ENCODE results near the gene MAPK12. TPM values are rescaled to one million over a fixed set of nuclear protein-coding genes. Genes with fewer than 3 reads are reported as not detected.

MAPK12 gene
- total RNA-seq, 1 donor from 2014 or later: 88.5 TPM

GRCh38 chr22:50215297-50216054 is 46.0 kb downstream of the MAPK12 start:
- H3K9me3 Mint-ChIP-seq (ENCODE audit: unreplicated experiment): peaks cover 10% of the 10 kb centered on the region
- DNase-seq: no peak
- H3K27me3 Mint-ChIP-seq (ENCODE audit: unreplicated experiment): peaks cover 20% of the 10 kb centered on the region
- H3K27ac Mint-ChIP-seq (ENCODE audit: unreplicated experiment): no peak overlapping the region
- H3K36me3 Mint-ChIP-seq (ENCODE audit: unreplicated experiment): peaks cover 18% of the 10 kb centered on the region
- TF ChIP-seq CTCF (IDR thresholded peaks at IDR 0.05; ENCODE audit: partially characterized antibody, unreplicated experiment): no peak
- no peaks in the 10 kb centered on the region for H3K4me1 Mint-ChIP-seq (ENCODE audit: low read depth, unreplicated experiment)
- no peak overlapping the region for H3K4me3 Mint-ChIP-seq (ENCODE audit: unreplicated experiment)

DNA sequence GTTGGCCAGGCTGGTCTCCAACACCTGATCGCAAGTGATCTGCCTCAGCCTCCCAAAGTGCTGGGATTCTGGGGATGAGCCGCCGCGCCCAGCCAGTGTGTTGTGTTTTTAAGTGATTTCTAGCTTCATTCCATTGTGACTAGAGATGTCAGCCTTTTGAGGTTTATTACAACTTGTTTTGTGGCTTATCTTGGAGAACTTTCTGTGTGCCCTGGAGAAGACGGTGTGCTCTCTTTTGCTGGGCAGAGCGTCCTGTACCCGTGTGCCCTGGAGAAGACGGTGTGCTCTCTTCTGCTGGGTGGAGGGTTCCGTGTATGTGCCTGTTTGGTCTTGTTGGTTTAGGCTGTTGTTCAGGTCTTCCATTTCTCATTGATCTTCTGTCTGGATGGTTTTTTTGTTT is 48.2 kb downstream of the MAPK12 start:
- no peak for DNase-seq
- no peak for TF ChIP-seq CTCF (IDR thresholded peaks at IDR 0.05; ENCODE audit: partially characterized antibody, unreplicated experiment)
- Mint-ChIP-seq H3K4me1 (ENCODE audit: low read depth, unreplicated experiment) (peaks cover 3% of the 10 kb centered on the region), H3K4me3 (ENCODE audit: unreplicated experiment) (peak overlapping the region; percentile 30), H3K9me3 (ENCODE audit: unreplicated experiment) (peaks cover 10% of the 10 kb centered on the region), H3K36me3 (ENCODE audit: unreplicated experiment) (peaks cover 22% of the 10 kb centered on the region), H3K27ac (ENCODE audit: unreplicated experiment) (no peak overlapping the region), H3K27me3 (ENCODE audit: unreplicated experiment) (peaks cover 20% of the 10 kb centered on the region)

DNA sequence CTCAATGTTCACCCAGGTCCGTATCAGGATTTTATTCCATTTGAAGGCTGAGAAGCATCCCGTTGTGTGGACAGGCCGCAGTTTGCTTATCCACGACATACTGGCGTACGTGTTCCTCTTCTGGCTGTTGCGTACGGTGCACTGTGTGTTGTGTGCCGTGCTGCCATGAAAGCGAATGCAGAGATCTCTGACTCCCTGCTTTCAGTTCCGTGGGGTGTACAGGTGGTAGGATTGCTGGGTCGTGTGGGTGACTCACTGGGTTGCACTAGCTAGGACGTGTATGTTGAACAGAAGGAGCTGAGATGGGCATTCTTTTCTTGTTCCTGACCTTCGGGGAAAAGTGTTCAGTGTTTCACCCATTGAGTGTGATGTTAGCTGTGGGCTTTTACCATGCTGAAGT is 50.3 kb downstream of the MAPK12 start:
- H3K9me3 Mint-ChIP-seq (ENCODE audit: unreplicated experiment): peaks cover 10% of the 10 kb centered on the region
- H3K27me3 Mint-ChIP-seq (ENCODE audit: unreplicated experiment): peaks cover 18% of the 10 kb centered on the region
- DNase-seq: no peak
- no peak for TF ChIP-seq CTCF (IDR thresholded peaks at IDR 0.05; ENCODE audit: partially characterized antibody, unreplicated experiment)
- peaks cover 22% of the 10 kb centered on the region for H3K36me3 Mint-ChIP-seq (ENCODE audit: unreplicated experiment)
- peaks cover 7% of the 10 kb centered on the region for H3K4me1 Mint-ChIP-seq (ENCODE audit: low read depth, unreplicated experiment)
- H3K27ac Mint-ChIP-seq (ENCODE audit: unreplicated experiment): peak overlapping the region; percentile 46
- H3K4me3 Mint-ChIP-seq (ENCODE audit: unreplicated experiment): no peak overlapping the region

DNA sequence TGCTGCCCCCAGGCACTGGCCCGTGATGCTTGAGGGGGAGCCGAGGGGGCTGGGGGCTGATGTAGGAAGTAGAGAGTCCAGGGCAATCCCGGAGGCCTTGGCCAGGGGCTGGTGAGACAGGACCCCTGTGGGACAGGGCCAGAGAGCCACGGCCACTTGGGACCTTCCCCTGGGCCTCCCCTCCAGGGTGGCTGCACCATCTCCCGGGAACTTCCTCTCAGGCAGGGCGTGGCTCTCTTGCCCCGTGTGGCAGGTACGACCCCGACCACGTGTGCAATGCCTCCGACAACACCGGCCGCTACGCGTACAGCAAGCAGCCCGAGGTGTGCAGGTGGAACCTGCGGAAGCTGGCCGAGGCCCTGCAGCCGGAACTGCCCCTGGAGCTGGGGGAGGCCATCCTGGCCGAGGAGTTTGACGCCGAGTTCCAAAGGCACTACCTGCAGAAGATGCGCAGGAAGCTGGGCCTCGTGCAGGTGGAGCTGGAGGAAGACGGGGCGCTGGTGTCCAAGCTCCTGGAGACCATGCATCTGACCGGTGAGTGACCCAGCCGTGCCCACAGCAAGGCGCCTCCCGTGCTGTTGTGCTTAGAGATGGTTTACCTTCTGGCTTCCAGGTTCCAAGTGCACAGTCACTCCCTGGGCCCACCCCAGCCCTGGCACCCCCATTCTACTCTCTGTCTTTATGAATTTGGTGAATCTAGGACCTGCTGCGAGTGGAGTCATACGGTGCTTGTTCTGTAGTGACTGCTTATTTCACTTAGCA is 50.9 kb downstream of the MAPK12 start:
- TF ChIP-seq CTCF (IDR thresholded peaks at IDR 0.05; ENCODE audit: partially characterized antibody, unreplicated experiment): no peak
- peaks cover 7% of the 10 kb centered on the region for H3K4me1 Mint-ChIP-seq (ENCODE audit: low read depth, unreplicated experiment)
- DNase-seq: no peak
- H3K27ac Mint-ChIP-seq (ENCODE audit: unreplicated experiment): no peak overlapping the region
- peaks cover 15% of the 10 kb centered on the region for H3K27me3 Mint-ChIP-seq (ENCODE audit: unreplicated experiment)
- peaks cover 8% of the 10 kb centered on the region for H3K9me3 Mint-ChIP-seq (ENCODE audit: unreplicated experiment)
- H3K4me3 Mint-ChIP-seq (ENCODE audit: unreplicated experiment): no peak overlapping the region
- H3K36me3 Mint-ChIP-seq (ENCODE audit: unreplicated experiment): peaks cover 22% of the 10 kb centered on the region

GRCh38 chr22:50209893-50210292 is 51.6 kb downstream of the MAPK12 start:
- Mint-ChIP-seq H3K9me3 (ENCODE audit: unreplicated experiment) (peaks cover 10% of the 10 kb centered on the region), H3K27ac (ENCODE audit: unreplicated experiment) (no peak overlapping the region), H3K36me3 (ENCODE audit: unreplicated experiment) (peaks cover 21% of the 10 kb centered on the region), H3K4me3 (ENCODE audit: unreplicated experiment) (peak overlapping the region; percentile 25), H3K4me1 (ENCODE audit: low read depth, unreplicated experiment) (peaks cover 7% of the 10 kb centered on the region), H3K27me3 (ENCODE audit: unreplicated experiment) (peaks cover 11% of the 10 kb centered on the region)
- TF ChIP-seq CTCF (IDR thresholded peaks at IDR 0.05; ENCODE audit: partially characterized antibody, unreplicated experiment): peak; percentile 85
- peak; percentile 77 for DNase-seq

All from glutamatergic neuron (in vitro differentiated cells).